Measurements from ENCODE around the gene MYL1. TPM values are rescaled to one million over a fixed set of nuclear protein-coding genes. Genes with fewer than 3 reads are reported as not detected.

MYL1 gene
- polyA plus RNA-seq, 1 donor (not counting 4 experiments of a cell fraction or from before 2014, with no cell fraction given): not detected

GRCh38 chr2:210269148-210269547 is 45.8 kb downstream of the MYL1 start:
- H2AFZ ChIP-seq (ENCODE audit: control insufficient read depth, low read length): no peak overlapping the region
- no peak overlapping the region for H3K4me3 ChIP-seq (ENCODE audit: control insufficient read depth in 2 of 3, extremely low read depth in 1 of 3, insufficient read depth in 2 of 3, low read depth in 1 of 3, low read length in 3 of 3)
- no peaks in the 10 kb centered on the region for H3K9me1 ChIP-seq (ENCODE audit: control insufficient read depth, extremely low read depth, insufficient read depth, low read length)
- H4K20me1 ChIP-seq (ENCODE audit: control insufficient read depth, extremely low read depth, insufficient read depth, low read length): no peaks in the 10 kb centered on the region
- no peak for DNase-seq (ENCODE audit: low read depth, low spot score)
- TF ChIP-seq CTCF (optimal IDR thresholded peaks at IDR 0.05 in 1 of 3, IDR thresholded peaks at IDR 0.05 in 1 of 3, conservative IDR thresholded peaks at IDR 0.05 in 1 of 3; ENCODE audit: extremely low read depth in 1 of 3, insufficient read depth in 2 of 3, low read length in 3 of 3): no peak
- TF ChIP-seq EZH2 (IDR thresholded peaks at IDR 0.05; ENCODE audit: low read length): no peak
- dilution Hi-C loops (cut with MboI; ENCODE audit: extremely low pct_ligation_motif_present, low sequenced_read_pairs): no loop called here
- no peaks in the 10 kb centered on the region for H3K4me1 ChIP-seq (ENCODE audit: control insufficient read depth, extremely low read depth, insufficient read depth, low read length)
- H3K4me2 ChIP-seq (ENCODE audit: control insufficient read depth, extremely low read depth, insufficient read depth, low read depth, low read length): no peak overlapping the region
- no peak overlapping the region for H3K9ac ChIP-seq (ENCODE audit: control insufficient read depth, extremely low read depth, insufficient read depth, low read length)
- H3K27me3 ChIP-seq (ENCODE audit: control insufficient read depth, extremely low read depth, insufficient read depth, low read length): no peaks in the 10 kb centered on the region
- no peaks in the 10 kb centered on the region for H3K36me3 ChIP-seq (ENCODE audit: control insufficient read depth in 2 of 2, extremely low read depth in 1 of 2, insufficient read depth in 2 of 2, low read length in 2 of 2)
- no peaks in the 10 kb centered on the region for H3K79me2 ChIP-seq (ENCODE audit: control insufficient read depth, insufficient read depth, low read length)
- H3K27ac ChIP-seq (ENCODE audit: control insufficient read depth, insufficient read depth, low read length): no peak overlapping the region
- no peak for FAIRE-seq
- H3K9me3 ChIP-seq (ENCODE audit: control insufficient read depth, low read depth, low read length): no peaks in the 10 kb centered on the region

GRCh38 chr2:210268281-210268680 is 46.7 kb downstream of the MYL1 start:
- dilution Hi-C loops (cut with MboI; ENCODE audit: extremely low pct_ligation_motif_present, low sequenced_read_pairs): no loop called here
- no peak for TF ChIP-seq EZH2 (IDR thresholded peaks at IDR 0.05; ENCODE audit: low read length)
- no peak for TF ChIP-seq CTCF (optimal IDR thresholded peaks at IDR 0.05 in 1 of 3, IDR thresholded peaks at IDR 0.05 in 1 of 3, conservative IDR thresholded peaks at IDR 0.05 in 1 of 3; ENCODE audit: extremely low read depth in 1 of 3, insufficient read depth in 2 of 3, low read length in 3 of 3)
- H3K4me2 ChIP-seq (ENCODE audit: control insufficient read depth, extremely low read depth, insufficient read depth, low read depth, low read length): no peak overlapping the region
- H3K4me1 ChIP-seq (ENCODE audit: control insufficient read depth, extremely low read depth, insufficient read depth, low read length): no peaks in the 10 kb centered on the region
- no peak overlapping the region for H3K4me3 ChIP-seq (ENCODE audit: control insufficient read depth in 2 of 3, extremely low read depth in 1 of 3, insufficient read depth in 2 of 3, low read depth in 1 of 3, low read length in 3 of 3)
- H3K9ac ChIP-seq (ENCODE audit: control insufficient read depth, extremely low read depth, insufficient read depth, low read length): no peak overlapping the region
- H4K20me1 ChIP-seq (ENCODE audit: control insufficient read depth, extremely low read depth, insufficient read depth, low read length): no peaks in the 10 kb centered on the region
- H3K27ac ChIP-seq (ENCODE audit: control insufficient read depth, insufficient read depth, low read length): no peak overlapping the region
- no peaks in the 10 kb centered on the region for H3K9me3 ChIP-seq (ENCODE audit: control insufficient read depth, low read depth, low read length)
- DNase-seq (ENCODE audit: low read depth, low spot score) (no peak), FAIRE-seq (no peak)
- no peaks in the 10 kb centered on the region for H3K27me3 ChIP-seq (ENCODE audit: control insufficient read depth, extremely low read depth, insufficient read depth, low read length)
- H3K9me1 ChIP-seq (ENCODE audit: control insufficient read depth, extremely low read depth, insufficient read depth, low read length): no peaks in the 10 kb centered on the region
- H3K36me3 ChIP-seq (ENCODE audit: control insufficient read depth in 2 of 2, extremely low read depth in 1 of 2, insufficient read depth in 2 of 2, low read length in 2 of 2): no peaks in the 10 kb centered on the region
- H2AFZ ChIP-seq (ENCODE audit: control insufficient read depth, low read length): no peak overlapping the region
- no peaks in the 10 kb centered on the region for H3K79me2 ChIP-seq (ENCODE audit: control insufficient read depth, insufficient read depth, low read length)

Data from keratinocyte (primary cell).